Muscle of leg (tissue), 11 donors: ENCODE data around the gene PSMC5. TPM values are rescaled to one million over a fixed set of nuclear protein-coding genes. Genes with fewer than 3 reads are reported as not detected.
A peak's percentile ranks its signal among the peaks of the same experiment; 100 is the strongest.

ENCODE experiments used
- DNase-seq: peaks from one replicate; pipeline ENCODE4 v3.0.0; 2013
- H3K27ac ChIP-seq: one replicate; pipeline ENCODE4 v1.5.1; 2013; ENCODE audit warnings: mild to moderate bottlenecking, low read length, control low read depth
- H3K27me3 ChIP-seq: one replicate; pipeline ENCODE4 v1.6.1; 2013; ENCODE audit warnings: low read length; ENCODE audit not compliant: control insufficient read depth, insufficient read depth
- H3K36me3 ChIP-seq: one replicate; pipeline ENCODE4 v1.6.1; 2013; ENCODE audit warnings: low read length; ENCODE audit not compliant: control insufficient read depth, insufficient read depth
- H3K4me1 ChIP-seq: one replicate; pipeline ENCODE4 v1.6.1; 2013; ENCODE audit warnings: low read length; ENCODE audit not compliant: control insufficient read depth, insufficient read depth
- H3K4me3 ChIP-seq: one replicate; pipeline ENCODE4 v1.5.1; 2013; ENCODE audit warnings: low read length, control low read depth
- H3K9me3 ChIP-seq: replicated peaks from 2 replicates; pipeline ENCODE4 v1.6.1; 2013; ENCODE audit warnings: low read depth, low read length; ENCODE audit not compliant: control insufficient read depth
- WGBS: methylation state at CpG from one replicate; pipeline ENCODE4 v1.1.5; 2013; ENCODE audit warnings: missing lambda C conversion rate; ENCODE audit not compliant: insufficient coverage; 5-methylcytosine and 5-hydroxymethylcytosine counted together
- polyA plus RNA-seq, 8 donors: library from polyadenylated mRNA; unstranded; fragments of 120-200 nt; gene quantifications; one replicate each; pipeline versions ENCODE4 v1.2.1 to v1.2.3, GENCODE V29; 2013; ENCODE audit warnings: inconsistent platforms in 1 of 8, low replicate concordance in 1 of 8; ENCODE audit not compliant: insufficient read length in 8 of 8, insufficient read depth in 1 of 8
- total RNA-seq: library from RNA; stranded (reverse); fragments of 120-200 nt; gene quantifications from one replicate; pipeline ENCODE4 v1.2.4, GENCODE V29; 2013

PSMC5 gene
- total and polyA plus RNA-seq, 9 donors, result 20.3 to 127 (median 110) TPM

GRCh38 chr17:63819131-63819530, 8.1 kb upstream of the PSMC5 start:
- Histone ChIP-seq H3K27ac (no peak overlapping the region), H3K4me3 (no peak overlapping the region)
- WGBS, result no CpG with 5 or more reads among the region's 6 CpGs

GRCh38 chr17:63819585-63820537, 7.4 kb upstream of the PSMC5 start:
- H3K27ac ChIP-seq, result no peak overlapping the region
- 77% methylated on average over 12 of the region's 21 CpGs for WGBS
- H3K36me3 ChIP-seq, result peaks cover 91% of the 10 kb centered on the region
- H3K9me3 ChIP-seq, result no peaks in the 10 kb centered on the region
- no peak overlapping the region for H3K4me3 ChIP-seq
- H3K27me3 ChIP-seq, result no peaks in the 10 kb centered on the region
- no peaks in the 10 kb centered on the region for H3K4me1 ChIP-seq
- no peak for DNase-seq

More at GRCh38 chr17:63819131-63819530, 8.1 kb upstream of the PSMC5 start:
- Histone ChIP-seq H3K4me1 (no peaks in the 10 kb centered on the region), H3K9me3 (no peaks in the 10 kb centered on the region), H3K27me3 (no peaks in the 10 kb centered on the region), H3K36me3 (peaks cover 90% of the 10 kb centered on the region)
- DNase-seq, result no peak

GRCh38 chr17:63820963-63821561, 6.2 kb upstream of the PSMC5 start:
- H3K9me3 ChIP-seq, result no peaks in the 10 kb centered on the region
- H3K4me1 ChIP-seq, result peaks cover 5% of the 10 kb centered on the region
- H3K27me3 ChIP-seq, result no peaks in the 10 kb centered on the region
- no peak for DNase-seq
- 87% methylated on average over 8 of the region's 10 CpGs for WGBS
- H3K27ac ChIP-seq, result no peak overlapping the region
- H3K4me3 ChIP-seq, result no peak overlapping the region
- peaks cover 90% of the 10 kb centered on the region for H3K36me3 ChIP-seq

GRCh38 chr17:63821804-63822203, 5.4 kb upstream of the PSMC5 start:
- peaks cover 10% of the 10 kb centered on the region for H3K4me1 ChIP-seq
- H3K9me3 ChIP-seq, result no peaks in the 10 kb centered on the region
- 80% methylated on average over 4 of the region's 6 CpGs for WGBS
- DNase-seq, result no peak
- H3K27ac ChIP-seq, result no peak overlapping the region
- peaks cover 82% of the 10 kb centered on the region for H3K36me3 ChIP-seq
- no peaks in the 10 kb centered on the region for H3K27me3 ChIP-seq
- no peak overlapping the region for H3K4me3 ChIP-seq

- Histone ChIP-seq H3K36me3 (peaks cover 75% of the 10 kb centered on the region), H3K9me3 (no peaks in the 10 kb centered on the region), H3K4me3 (no peak overlapping the region), H3K27ac (no peak overlapping the region), H3K27me3 (no peaks in the 10 kb centered on the region), H3K4me1 (peaks cover 10% of the 10 kb centered on the region)
- DNase-seq, result no peak
Observed at GRCh38 chr17:63822537-63822936, 4.7 kb upstream of the PSMC5 start.

- Histone ChIP-seq H3K9me3 (no peaks in the 10 kb centered on the region), H3K36me3 (peaks cover 63% of the 10 kb centered on the region), H3K27ac (no peak overlapping the region), H3K27me3 (no peaks in the 10 kb centered on the region), H3K4me1 (peaks cover 15% of the 10 kb centered on the region), H3K4me3 (no peak overlapping the region)
- WGBS, result 90% methylated on average over 8 of the region's 13 CpGs
- DNase-seq, result no peak
Observed at GRCh38 chr17:63823659-63824331, 3.4 kb upstream of the PSMC5 start.

GRCh38 chr17:63824362-63824761, 2.9 kb upstream of the PSMC5 start:
- Histone ChIP-seq H3K4me1 (peaks cover 15% of the 10 kb centered on the region), H3K9me3 (no peaks in the 10 kb centered on the region), H3K36me3 (peaks cover 65% of the 10 kb centered on the region), H3K27ac (no peak overlapping the region), H3K27me3 (no peaks in the 10 kb centered on the region), H3K4me3 (no peak overlapping the region)
- DNase-seq, result no peak
- 95% methylated on average over 7 of the region's 9 CpGs for WGBS

GRCh38 chr17:63826468-63827001, 696 bp upstream of the PSMC5 start:
- Histone ChIP-seq H3K9me3 (no peaks in the 10 kb centered on the region), H3K4me1 (peaks cover 15% of the 10 kb centered on the region), H3K27ac (peak overlapping the region; percentile 90), H3K36me3 (peaks cover 68% of the 10 kb centered on the region), H3K27me3 (no peaks in the 10 kb centered on the region), H3K4me3 (peak overlapping the region; percentile 92)
- WGBS, result 0% methylated on average over 17 of the region's 31 CpGs
- DNase-seq, result no peak

GRCh38 chr17:63827801-63828221, 580 bp downstream of the PSMC5 start:
- Histone ChIP-seq H3K36me3 (peaks cover 70% of the 10 kb centered on the region), H3K9me3 (no peaks in the 10 kb centered on the region), H3K27me3 (no peaks in the 10 kb centered on the region), H3K27ac (peak overlapping the region; percentile 90), H3K4me3 (peak overlapping the region; percentile 92), H3K4me1 (peaks cover 15% of the 10 kb centered on the region)
- no peak for DNase-seq
- WGBS, result no CpG with 5 or more reads among the region's 19 CpGs

- 100% methylated on average over 1 of the region's 3 CpGs for WGBS
- Histone ChIP-seq H3K27ac (no peak overlapping the region), H3K9me3 (no peaks in the 10 kb centered on the region), H3K4me3 (no peak overlapping the region), H3K36me3 (peaks cover 71% of the 10 kb centered on the region), H3K4me1 (peaks cover 15% of the 10 kb centered on the region), H3K27me3 (no peaks in the 10 kb centered on the region)
- no peak for DNase-seq
Observed at GRCh38 chr17:63828936-63829335, 1.7 kb downstream of the PSMC5 start.
